DMS153 (cell line): ENCODE measurements around the gene FRG2C.
"Not testable (repeated sequence)": the region's sequence is repeated elsewhere in the genome, so short reads cannot be mapped to it uniquely, and the experiment has no call there.

Experiments
- DNase-seq: peaks from one replicate; lab custom pipeline; 2025; lab: John Stamatoyannopoulos, UW

The FRG2C gene

DNA sequence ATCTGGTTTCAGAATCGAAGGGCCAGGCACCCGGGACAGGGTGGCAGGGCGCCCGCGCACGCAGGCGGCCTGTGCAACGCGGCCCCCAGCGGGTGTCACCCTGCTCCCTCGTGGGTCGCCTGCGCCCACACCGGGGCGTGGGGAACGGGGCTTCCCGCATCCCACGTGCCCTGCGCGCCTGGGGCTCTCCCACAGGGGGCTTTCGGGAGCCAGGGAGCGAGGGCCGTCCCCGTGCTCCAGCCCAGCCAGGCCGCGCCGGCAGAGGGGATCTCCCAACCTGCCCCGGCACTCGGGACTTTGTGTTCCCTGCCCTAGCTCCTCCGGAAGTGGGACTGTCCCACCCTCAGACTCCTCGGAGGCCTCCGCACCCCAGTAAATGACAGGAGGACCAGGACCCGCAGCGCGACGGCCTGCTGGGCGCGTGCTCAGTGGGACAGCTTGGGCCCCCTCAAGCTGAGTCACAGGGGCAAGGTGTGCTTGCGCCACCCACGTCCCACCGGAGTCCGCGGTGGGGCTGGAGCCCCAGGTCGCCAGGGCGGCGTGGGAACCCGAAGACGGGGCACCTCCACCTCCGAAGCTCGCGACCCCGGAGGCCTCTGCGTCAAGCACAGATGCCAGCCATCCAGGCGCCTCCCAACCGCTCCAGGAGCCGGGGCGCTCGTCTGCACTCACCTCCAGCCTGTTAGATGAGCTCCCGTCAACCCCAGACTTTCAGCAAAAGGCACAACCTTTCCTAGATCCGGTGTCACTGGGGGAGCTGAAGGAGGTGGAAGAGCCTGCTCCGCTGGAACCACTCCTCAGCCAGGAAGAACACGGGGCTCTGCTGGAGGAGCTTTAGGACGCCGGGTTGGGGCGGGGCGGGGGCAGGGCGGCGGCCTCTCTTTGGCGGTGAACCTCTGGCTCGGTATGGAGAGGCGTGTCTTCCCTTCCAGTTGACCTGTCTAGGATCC lies 5.5 kb downstream of the FRG2C start:
- not testable (repeated sequence) for DNase-seq

DNA sequence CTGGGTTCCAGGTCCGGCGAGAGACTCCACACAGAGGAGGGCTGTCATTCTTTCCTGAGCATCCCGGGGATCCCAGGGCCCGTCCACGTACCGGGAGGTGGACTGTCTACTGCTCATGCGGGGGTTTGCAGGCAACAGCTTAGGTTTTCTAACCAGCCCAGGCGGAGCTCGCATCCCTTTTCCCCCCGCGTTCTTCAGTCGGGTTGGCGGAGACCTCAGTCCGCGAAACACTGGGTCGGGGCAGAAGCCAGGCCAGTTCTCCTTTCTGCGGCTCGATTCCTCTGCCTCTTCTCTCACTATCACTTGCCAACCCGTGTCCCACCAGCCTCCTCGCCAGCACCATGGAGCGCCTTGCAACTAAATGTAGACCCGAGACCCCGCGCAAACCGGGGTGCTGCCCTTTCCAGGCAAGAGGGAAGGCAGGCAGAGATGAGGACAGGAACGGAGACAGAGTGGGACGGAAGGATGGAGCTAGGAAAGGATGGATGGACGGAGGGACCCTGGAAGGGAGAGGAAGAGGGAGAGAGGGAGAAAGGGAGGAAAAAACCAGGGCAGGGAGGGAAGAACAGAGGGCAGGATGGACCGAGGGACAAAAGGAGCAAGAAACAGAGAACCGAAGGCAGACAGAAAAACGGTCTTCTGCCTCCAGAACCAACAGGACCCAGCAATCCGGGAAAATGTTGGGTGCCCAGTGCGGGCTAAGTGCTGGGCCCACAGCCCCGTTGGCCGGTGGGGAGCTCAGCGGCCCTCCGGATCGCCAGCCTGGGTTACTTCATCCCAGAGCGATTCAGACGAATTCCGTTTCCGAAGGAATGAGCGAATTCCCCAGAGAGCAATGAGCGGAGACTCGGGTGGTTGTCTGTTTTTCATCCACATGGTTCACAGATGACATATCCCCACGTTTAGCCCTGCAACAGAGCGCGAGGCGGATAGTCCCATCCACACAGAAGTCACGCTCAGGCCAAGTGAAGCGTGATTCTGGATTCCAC lies 6.5 kb downstream of the FRG2C start:
- not testable (repeated sequence) for DNase-seq

DNA sequence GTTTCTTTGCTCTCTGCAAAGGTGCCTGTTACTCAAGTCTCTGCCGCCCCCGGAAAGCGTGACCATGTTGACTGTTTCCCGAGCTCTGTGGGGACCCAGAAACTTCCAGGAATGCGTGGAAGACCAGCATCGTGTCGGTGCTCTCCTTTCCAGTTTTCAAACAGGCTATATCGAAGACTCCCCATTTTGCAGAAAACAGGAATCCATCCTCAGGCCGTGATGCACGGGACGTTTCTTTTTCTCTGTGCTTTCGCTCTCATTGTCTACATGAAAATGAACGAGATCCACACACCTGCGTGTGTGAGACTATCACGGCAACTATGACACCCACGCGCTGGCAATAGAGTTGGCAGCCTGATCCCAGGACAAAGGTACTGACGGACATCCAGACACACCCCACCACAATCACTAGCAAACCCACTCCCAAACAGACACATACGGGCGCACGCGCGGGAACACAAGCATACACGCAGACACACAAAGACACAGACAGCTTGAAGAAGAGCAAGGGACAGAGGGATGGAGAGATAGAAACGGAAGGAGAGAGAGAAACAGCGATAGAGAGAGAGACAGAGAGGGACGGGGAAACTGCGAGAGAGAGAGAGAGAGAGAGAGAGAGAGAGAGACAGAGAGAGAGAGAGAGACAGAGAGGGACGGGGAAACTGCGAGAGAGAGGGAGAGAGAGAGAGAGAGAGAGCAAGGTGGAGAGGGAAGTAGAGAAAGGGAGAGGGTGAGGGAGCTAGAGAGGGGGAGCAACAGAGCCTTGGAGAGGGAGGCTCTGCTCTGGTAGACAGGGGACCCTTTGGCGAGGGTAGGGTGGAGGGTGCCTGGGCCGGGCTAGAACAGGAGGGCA lies 7.4 kb downstream of the FRG2C start:
- not testable (repeated sequence) for DNase-seq

DNA sequence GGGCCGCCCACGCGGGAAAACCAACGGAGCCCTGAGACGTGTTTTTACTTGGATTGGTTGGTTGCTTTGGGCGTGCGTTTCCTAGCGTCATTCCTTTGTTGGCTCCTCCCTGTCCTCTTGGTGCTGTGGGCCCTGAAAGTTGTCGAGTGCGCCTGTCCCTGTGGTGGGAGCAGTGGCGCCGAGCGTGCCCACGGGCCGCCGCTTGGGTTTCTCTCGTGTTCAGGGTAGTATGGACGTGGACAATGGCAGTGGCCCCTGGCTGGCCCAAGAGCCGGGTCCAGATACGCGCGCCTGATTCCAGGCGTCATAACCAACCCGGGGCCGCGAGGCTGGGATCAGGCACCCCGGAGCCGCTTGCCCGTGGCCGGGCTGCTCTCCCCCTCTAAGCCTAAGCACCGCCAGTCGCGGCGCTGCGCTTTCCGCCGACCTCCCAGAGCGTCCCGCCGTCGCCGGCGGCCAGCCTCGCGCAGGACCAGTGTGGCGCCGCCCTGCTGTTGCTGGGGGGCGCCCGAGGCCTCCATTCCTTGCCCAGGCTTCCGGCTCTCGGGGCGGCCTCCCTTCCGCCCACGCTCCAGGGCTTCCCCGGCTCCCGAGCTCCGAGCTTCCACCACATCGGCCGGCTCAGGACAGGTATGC lies 8.1 kb downstream of the FRG2C start:
- DNase-seq: not testable (repeated sequence)

DNA sequence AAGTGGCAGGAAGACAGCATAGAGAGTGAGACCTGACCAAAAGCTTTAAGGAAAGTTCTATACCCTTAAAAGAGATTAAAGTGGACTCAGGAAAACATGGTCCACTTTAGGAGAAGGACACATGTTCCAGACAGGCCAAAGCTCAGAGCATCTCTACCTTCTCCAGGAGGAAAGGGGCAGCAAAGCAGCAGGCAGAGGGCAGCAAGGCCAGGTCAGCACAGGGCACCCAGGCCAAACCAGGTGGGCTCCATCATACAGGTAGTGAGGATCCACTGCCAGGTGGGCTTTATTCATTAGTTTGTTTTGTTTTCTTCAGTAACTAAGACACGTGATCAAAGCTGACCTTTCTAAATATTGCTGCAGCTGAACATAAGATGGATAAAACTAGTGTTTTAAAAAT lies 19.8 kb downstream of the FRG2C start:
- DNase-seq: not testable (repeated sequence)

DNA sequence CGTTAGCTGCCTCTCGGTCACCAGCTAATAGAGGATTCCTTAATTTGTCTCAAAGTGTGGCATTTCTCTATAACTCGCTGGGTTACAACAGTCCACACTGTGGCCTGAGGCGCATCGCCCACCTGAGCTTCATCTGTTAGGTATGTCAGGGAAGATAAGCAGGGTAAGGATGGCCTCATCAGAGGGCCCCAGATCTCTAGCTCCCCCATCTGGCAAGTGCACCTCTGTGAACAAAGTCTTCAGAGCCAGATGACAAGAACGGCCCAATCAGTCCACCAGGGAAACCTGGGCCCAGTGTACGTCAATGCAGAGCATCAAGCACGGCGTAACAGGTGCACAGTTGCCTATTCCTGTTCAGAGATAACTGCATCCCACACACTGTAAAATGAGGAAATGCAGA lies 23.2 kb downstream of the FRG2C start:
- DNase-seq: no peak

DNA sequence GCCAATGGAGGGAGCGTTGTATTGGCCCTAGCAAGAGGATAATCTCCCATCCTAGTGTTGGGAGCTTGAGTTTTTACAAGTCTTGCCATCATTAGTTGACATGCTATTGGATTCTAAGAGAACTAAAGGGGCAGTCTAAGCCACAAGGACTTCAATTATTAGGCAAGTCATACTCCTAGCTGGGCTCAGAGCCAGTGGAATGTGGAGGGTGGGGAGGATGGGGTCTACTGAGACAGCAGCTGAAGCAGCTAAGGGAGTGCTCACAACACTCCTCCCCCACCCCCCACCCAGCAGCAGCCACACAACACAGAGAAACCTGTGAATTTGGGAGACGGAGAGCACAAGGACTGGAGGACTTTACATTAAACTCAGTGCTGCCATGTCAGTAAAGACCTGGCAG lies 27.9 kb downstream of the FRG2C start:
- no peak for DNase-seq
